ENCODE results near the gene IAH1.

The IAH1 gene

GRCh38 chr2:9462886-9463697, 11.3 kb upstream of the IAH1 start:
- no peak overlapping the region for H3K4me3 ChIP-seq (ENCODE audit: low read length)
- no peak for DNase-seq (ENCODE audit: low read depth)
- TF ChIP-seq, protein P1, sequence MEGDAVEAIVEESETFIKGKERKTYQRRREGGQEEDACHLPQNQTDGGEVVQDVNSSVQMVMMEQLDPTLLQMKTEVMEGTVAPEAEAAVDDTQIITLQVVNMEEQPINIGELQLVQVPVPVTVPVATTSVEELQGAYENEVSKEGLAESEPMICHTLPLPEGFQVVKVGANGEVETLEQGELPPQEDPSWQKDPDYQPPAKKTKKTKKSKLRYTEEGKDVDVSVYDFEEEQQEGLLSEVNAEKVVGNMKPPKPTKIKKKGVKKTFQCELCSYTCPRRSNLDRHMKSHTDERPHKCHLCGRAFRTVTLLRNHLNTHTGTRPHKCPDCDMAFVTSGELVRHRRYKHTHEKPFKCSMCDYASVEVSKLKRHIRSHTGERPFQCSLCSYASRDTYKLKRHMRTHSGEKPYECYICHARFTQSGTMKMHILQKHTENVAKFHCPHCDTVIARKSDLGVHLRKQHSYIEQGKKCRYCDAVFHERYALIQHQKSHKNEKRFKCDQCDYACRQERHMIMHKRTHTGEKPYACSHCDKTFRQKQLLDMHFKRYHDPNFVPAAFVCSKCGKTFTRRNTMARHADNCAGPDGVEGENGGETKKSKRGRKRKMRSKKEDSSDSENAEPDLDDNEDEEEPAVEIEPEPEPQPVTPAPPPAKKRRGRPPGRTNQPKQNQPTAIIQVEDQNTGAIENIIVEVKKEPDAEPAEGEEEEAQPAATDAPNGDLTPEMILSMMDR (conservative IDR thresholded peaks at IDR 0.05; ENCODE audit: low read length), result no peak

GRCh38 chr2:9463698-9464034, 10.7 kb upstream of the IAH1 start:
- H3K4me3 ChIP-seq (ENCODE audit: low read length), result no peak overlapping the region
- TF ChIP-seq, protein P1 (conservative IDR thresholded peaks at IDR 0.05; ENCODE audit: low read length), result no peak
- DNase-seq (ENCODE audit: low read depth), result no peak

GRCh38 chr2:9465170-9465569, 9.2 kb upstream of the IAH1 start:
- no peak for DNase-seq (ENCODE audit: low read depth)
- no peak overlapping the region for H3K4me3 ChIP-seq (ENCODE audit: low read length)
- TF ChIP-seq, protein P1 (conservative IDR thresholded peaks at IDR 0.05; ENCODE audit: low read length), result no peak

DNA sequence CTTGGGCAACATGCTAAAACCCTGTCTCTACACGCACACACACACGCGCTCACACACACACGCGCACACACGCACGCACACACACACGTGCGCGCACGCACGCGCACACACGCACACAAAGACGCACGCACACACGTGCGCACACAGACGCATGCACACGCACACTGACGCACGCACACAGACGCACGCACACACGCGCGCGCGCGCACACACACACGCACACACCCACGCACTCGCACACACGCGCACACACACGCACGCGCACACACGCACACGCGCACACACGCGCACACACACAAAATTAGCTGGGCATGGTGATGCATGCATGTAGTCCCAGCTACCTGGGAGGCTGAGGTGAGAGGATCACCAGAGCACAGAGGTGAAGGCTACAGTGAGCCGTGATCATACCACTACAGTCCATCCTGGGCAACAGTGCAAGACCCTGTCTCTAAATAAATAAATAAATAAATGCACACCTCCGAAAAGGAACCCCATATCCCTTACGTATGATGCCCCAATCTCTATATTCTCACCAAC, 8.1 kb upstream of the IAH1 start:
- no peak overlapping the region for H3K4me3 ChIP-seq (ENCODE audit: low read length)
- TF ChIP-seq, protein P1 (conservative IDR thresholded peaks at IDR 0.05; ENCODE audit: low read length), result no peak
- no peak for DNase-seq (ENCODE audit: low read depth)

GRCh38 chr2:9467687-9468086, 6.7 kb upstream of the IAH1 start:
- H3K4me3 ChIP-seq (ENCODE audit: low read length), result no peak overlapping the region
- TF ChIP-seq, protein P1 (conservative IDR thresholded peaks at IDR 0.05; ENCODE audit: low read length), result no peak
- DNase-seq (ENCODE audit: low read depth), result no peak

GRCh38 chr2:9471206-9471605, 3.1 kb upstream of the IAH1 start:
- TF ChIP-seq, protein P1 (conservative IDR thresholded peaks at IDR 0.05; ENCODE audit: low read length), result no peak
- DNase-seq (ENCODE audit: low read depth), result no peak
- H3K4me3 ChIP-seq (ENCODE audit: low read length), result no peak overlapping the region

DNA sequence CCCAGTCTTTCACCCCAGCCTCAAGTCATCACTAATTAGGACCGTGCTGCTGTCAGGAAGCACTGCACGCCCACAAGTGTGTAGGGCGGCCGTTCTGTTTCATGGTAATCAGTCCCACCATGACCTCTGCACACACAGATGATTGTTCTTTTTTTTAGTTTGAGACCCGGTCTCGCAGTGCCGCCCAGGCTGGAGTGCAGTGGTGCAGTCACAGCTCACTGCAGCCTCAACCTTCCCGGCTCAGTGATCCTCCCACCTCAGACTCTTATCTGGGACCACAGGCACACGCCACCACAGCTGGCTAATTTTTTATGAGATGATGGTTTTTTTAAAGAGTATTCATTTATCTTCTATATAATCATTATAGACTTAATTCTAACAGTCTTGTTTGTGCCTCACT, 1.8 kb upstream of the IAH1 start:
- TF ChIP-seq, protein P1 (conservative IDR thresholded peaks at IDR 0.05; ENCODE audit: low read length), result no peak
- DNase-seq (ENCODE audit: low read depth), result no peak
- no peak overlapping the region for H3K4me3 ChIP-seq (ENCODE audit: low read length)
